SK-N-MC (cell line): ENCODE data around the gene DYNC1LI1.

Source experiments
- EZH2 ChIP-seq: fragments of 200-600 bp; sonication (generic); IDR thresholded peaks from one replicate; pipeline ENCODE4 v1.6.1; 2017; ENCODE audit warnings: antibody characterized with exemption
- FOXP2 ChIP-seq: optimal IDR thresholded peaks from 2 replicates; pipeline ENCODE3; 2011; ENCODE audit warnings: mild to moderate bottlenecking, moderate library complexity; ENCODE audit not compliant: insufficient read depth; ENCODE audit errors: extremely low read length, control extremely low read depth
- POLR2AphosphoS5 ChIP-seq: IDR thresholded peaks from 2 replicates; pipeline ENCODE4 v1.6.1; 2012; ENCODE audit warnings: mild to moderate bottlenecking, low read depth, low read length, borderline replicate concordance

DNA sequence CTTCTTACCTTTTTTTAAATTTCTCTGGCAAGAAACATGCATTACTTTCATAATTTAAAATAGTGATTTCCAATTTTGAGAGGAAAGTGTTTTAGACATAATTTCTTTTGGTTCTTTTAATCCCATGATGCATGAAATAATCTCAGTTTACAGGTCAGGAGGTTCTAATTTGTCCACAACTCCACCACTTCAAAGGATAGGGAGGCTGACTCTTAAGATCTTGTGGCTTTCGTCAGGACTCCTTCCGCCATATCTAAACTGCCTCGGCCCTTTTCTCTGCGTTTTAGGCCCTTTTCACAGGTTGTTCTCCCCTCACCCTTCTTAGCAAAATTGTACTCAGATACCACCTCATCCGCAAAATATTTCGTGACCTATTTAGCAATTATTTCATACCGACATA lies 8.0 kb downstream of the DYNC1LI1 start:
- TF ChIP-seq POLR2AphosphoS5 (no peak), FOXP2 (no peak), EZH2 (no peak)
